Posterior cingulate gyrus (tissue), 11 donors: Measurements from ENCODE around the gene BRS3.
"Not testable (repeated sequence)": the region's sequence is repeated elsewhere in the genome, so short reads cannot be mapped to it uniquely, and the experiment has no call there.

Experiments used
- DNase-seq, 10 donors: peaks; one replicate each; pipeline versions ENCODE4 v3.0.0 to v3.0.0-alpha.2; 2020 to 2021; ENCODE audit warnings: mixed read lengths in 3 of 10
- intact Hi-C: fragments of 100-400 bp; cut with DNase I; formaldehyde crosslinking; loops from one replicate; pipeline ENCODE4 v1.15.1; 2023

The BRS3 gene

DNA sequence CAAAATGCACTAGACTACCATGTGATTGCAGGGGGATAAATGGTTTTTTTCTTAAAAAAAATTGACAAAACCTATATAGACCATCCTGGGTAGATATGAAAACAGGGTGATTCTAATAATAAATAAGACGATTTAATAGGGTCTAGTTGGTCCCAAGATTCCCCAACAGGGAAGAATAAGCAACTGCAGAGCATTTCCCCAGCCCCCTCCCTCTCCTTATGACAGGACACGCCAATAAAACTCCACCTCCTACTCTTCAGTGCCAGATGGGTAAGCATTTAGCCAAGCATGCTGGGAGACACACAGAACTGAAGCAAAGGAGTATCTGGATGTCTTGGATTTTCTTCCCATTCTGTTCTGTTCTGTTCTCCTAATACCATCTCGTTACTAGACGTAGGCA, at the start of gene BRS3:
TSS of gene BRS3 (plus strand) at position 301 of the 400 bp plus-strand sequence. CDS start 168 bp downstream, outside the sequence.
- no peak for DNase-seq
- intact Hi-C loops = no loop called here

DNA sequence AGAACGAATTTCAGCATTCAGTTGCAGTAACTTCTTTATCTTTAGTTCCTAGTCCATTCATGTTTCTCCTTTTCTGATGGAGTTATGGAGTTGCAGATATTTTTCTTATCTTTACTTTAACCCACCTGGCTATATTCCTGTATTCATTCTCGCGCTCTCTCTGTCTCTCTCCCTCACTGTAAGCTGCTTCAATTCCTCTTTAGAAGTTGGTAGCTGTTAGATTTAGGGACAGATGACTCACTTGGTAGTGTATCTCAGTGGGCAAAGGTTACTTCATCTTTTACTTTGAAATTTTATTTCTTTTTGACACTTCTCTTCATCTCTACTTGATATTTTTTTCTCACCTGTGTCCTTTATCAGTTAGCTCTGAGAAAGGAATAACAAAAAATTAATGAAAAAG, 49.6 kb upstream of the BRS3 start:
- no peak for DNase-seq
- intact Hi-C loops = no loop called here

DNA sequence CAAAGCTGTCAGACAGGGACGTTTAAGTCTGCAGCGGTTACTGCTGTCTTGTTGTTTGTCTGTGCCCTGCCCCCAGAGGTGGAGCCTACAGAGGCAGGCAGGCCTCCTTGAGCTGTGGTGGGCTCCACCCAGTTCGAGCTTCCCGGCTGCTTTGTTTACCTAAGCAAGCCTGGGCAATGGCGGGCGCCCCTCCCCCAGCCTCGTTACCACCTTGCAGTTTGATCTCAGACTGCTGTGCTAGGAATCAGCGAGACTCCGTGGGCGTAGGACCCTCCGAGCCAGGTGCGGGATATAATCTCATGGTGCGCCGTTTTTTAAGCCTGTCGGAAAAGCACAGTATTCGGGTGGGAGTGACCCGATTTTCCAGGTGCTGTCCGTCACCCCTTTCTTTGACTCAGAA, 42.1 kb upstream of the BRS3 start:
- intact Hi-C loops = not testable (repeated sequence)

DNA sequence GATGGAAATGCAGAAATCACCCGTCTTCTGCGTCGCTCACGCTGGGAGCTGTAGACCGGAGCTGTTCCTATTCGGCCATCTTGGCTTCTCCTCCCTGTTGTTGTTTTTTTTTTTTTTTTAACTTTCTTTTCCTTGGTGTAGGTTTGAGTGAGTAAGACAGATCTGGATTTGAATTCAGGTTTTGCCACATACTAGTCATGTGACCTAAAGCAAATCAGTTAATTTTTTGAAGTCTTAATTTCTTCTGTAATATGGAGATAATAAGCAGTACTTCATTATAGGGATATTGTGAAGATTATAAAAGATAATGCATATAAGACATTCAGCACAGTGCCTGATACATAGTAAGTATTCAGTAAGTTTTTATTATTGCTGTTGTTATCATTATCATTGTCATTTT, 41.5 kb upstream of the BRS3 start:
- intact Hi-C loops = no loop called here
- no peak for DNase-seq

More for the DNA sequence above, 42.1 kb upstream of the BRS3 start:
- not testable (repeated sequence) for DNase-seq

DNA sequence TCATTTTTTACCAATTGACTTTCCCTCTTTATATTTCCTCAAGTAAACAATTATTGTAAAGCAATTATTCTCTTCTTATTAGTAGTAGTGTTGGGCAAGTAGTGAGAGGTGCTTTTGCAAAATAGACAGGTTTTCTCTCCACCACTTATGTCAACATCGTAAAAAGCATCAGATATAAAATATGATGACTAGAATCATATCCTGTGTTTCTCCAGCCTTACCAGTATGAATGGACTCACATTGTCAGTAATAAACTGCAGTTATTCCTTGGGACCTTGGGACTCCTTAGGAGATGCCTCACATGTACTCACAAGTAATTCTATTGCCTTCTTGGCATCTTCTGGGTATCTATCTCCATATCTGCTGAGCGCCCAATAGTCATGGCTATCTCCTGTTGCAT, 40.4 kb upstream of the BRS3 start:
- intact Hi-C loops = no loop called here
- no peak for DNase-seq

DNA sequence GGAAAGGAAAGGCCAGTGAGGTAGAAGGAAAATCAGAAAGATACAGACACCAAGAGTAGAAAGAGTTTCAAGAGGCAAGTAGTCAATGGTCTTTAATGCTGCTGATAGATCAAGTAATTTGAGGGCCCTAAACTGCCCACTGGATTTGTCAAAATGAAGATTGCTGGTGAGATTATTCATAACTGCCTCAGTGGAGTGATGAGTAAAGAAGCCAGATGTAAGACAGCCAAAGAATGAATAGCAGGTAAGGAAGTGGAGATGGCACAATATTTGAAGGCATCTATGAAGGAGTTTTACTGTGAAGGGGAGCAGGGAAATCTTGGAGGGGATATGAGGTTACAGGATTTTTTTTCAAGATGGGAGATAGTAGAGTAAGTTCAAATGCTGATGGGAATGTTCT, 39.8 kb upstream of the BRS3 start:
- no peak for DNase-seq
- intact Hi-C loops = no loop called here

DNA sequence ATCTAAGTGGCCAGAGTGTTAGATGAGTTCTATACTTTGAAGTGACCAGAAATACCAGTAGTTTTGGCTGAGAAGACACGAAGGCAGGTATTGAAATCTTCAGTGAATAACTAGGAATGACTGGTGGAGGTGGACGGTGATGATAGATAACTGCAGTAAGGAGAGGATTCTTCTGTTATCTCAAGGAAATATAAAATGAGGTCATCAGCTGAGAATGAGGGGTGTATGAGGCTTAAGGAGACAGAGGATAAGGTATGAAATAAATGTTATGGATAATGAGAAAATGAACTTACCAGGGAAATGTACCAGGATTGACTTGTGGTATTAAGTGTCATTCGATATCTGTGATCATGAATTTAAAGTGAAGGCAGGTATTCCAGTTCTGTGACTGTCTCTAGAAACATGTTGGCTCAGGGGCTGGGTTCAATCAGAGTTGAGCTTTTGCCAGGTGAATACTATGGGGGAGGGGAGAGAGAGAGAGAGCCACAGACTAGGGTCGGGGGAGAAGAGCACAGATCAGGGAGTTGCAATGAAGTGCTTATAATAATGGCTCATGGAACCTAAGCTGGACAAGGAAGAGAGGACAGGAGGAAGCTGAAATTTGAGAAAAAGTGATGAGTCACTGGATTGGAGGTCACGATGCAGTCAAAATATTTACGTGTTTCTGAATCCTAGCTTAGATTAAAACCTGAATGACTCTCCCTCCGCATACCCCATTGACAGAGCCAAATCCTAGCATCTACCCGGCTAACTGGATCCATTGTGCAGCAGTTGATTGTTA, 37.5 kb upstream of the BRS3 start:
- intact Hi-C loops = no loop called here
- no peak for DNase-seq

DNA sequence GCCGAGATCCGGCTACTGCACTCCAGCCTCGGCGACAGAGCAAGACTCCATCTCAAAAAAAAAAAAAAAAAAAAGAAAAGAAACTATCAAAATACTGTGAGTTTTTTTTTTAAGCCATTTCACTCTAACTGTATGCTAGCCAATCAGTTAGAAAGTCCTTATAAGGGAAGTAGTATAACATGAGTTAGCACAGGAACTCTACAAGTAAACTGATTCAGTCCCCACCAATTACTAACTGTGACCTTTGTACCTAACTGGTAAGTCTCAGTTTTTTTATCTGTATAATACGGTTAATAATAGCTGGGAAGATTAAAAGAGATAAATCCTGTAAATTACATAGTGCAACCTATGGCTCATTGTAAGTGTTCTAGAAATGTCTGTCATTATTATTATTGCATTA, 35.1 kb upstream of the BRS3 start:
- no peak for DNase-seq
- intact Hi-C loops = no loop called here

DNA sequence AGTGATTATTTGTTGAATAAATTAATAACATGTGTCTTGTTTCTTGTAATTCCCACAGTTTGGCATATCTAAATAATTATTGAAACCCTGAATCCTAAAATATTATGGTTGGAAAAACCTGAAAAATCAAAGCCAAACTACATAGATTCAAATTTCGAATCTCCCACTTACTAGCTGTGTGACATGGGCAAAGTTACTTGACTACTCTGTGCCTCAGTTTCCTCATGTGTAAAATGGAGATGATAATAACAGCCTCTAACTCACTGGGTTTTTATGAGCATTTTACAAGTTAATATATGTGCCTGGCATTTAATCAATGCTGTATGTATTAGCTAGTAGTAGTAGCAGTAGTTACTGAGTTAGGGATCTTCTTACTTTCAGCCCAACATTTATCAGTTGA, 34.6 kb upstream of the BRS3 start:
- intact Hi-C loops = no loop called here

DNA sequence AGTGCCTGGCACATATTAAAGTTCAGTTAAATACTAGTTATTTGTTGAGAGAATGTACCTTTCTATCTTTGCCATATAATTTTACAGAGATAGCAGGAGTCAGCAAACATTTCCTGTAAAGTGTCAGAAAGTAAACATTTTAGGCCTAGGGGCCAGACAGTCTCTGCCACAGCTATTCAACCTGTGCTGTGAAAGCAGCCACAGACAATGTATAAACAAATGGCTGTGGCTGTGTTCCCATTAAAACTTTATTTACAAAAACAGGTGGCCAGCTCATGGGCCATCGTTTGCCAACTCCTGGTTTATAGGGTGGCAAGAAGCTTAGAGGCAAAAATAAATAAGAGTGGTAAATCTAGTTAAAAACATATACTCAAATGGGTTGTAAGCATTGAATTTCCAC, 34.0 kb upstream of the BRS3 start:
- intact Hi-C loops = no loop called here
- DNase-seq = no peak

More for the DNA sequence above, 34.6 kb upstream of the BRS3 start:
- DNase-seq = no peak

DNA sequence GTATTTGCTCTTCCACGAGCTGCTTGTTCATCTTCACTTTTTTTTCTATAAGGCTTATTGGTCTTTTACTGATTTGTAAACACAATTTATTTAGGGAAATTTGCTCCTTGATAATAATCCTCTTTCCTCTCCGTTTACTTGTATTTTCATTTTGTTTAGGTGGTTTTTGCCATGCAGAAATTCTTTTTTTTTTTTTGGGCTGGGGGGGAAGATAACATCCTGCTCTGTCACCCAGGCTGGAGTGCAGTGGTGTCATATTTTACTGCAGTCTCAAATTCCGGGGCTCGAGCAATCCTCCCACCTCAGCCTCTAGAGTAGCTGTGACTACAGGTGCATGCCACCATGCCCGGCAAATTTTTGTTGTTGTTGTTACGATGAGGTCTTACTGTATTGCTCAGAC, 31.6 kb upstream of the BRS3 start:
- no peak for DNase-seq
- intact Hi-C loops = no loop called here

DNA sequence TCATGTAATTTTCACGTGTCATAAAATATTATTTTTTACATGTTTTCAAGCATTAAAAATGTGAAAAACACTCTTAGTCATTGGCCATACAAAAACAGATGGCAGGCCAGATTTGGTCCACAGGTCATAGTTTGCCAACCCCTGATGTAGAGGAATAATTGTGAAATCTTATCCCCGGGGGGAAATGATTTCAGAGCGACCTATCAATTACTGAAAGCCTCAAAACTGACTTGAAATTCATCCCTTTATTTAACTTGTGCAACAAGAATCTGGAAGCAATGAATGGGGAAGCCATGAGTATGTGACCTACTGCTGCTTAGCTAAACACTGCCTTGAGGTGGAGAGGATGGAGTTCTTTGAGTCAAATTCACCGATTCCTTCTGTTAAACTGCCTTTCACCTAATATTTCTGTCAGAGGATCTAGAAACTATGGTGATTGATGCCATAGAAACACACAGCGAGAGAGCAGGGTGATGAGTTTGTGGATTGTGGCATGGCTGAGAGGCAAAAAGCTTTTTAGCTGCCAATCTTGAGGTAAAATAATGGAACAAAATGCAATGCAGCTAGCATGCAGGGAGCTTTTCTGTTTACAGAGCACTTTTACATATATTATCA, 30.3 kb upstream of the BRS3 start:
- no peak for DNase-seq
- intact Hi-C loops = no loop called here

DNA sequence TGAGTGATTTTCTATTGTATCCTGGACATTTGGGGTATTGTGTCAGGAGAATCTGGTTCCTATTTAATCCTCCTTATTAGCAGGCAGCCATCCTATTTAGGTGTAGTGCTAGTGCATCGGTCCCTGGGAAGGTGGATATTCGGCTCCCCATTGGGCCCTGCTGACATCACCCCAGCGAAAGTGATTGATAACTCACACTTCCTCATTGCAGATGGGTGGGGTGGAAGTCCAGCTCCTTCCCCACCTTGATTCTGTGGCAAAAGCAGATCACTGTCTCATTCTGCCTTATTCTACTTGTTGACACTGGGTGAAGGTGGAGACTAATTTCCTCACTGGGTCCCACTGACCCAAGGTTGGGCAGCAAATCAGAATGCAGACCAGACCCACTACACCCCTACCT, 23.2 kb upstream of the BRS3 start:
- no peak for DNase-seq
- intact Hi-C loops = no loop called here

DNA sequence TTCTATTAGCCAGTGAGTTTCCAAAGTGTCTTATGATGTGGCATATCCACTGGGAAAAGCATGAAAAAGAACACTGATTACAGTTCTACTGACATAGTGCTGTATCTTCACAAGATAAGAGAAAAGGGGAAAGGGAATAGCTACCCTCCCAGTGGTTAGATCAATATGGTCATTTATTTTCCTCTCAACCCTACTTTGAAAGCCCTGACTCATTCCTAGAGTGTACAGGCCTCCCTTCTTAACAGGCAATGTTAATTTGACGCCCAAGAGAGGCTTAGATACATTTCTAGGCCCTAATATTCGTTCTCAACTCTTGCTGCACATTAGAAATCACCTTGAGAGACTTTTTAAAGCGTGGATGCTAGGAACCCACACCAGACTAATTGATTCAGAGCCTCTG, 20.4 kb upstream of the BRS3 start:
- DNase-seq = no peak
- intact Hi-C loops = no loop called here

DNA sequence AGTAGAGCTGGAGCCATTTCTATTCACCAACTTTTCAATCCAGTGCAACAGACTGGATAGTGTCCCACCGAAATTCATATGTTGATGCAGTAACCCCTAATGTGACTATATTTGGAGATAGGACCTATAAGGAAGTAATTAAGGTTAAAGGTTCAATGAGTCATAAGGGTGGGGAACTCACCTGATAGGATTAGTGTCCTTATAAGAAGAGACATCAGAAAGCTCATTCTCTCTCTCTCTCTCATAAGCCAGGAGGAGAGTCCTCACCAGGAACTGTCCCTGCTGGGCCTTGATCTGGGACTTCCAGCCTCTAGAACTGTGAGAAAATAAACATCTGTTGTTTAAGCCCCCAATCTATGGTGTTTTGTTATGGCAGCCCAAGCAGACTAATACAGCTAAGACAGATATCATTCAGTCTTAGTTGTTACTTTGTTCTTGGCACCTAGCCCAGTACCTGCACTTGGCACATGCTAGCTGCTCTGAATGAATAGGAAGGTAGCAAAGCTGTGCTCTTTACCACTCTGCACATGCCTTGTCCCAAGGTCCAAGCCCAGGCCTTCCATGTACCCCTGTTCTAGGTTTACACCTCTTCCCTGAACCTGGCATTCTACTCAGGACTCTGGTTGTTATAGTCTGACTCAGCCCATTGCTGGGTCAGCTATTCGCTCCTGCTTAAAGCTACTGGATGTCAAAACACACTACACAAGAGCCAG, 19.2 kb upstream of the BRS3 start:
- no peak for DNase-seq
- intact Hi-C loops = no loop called here

DNA sequence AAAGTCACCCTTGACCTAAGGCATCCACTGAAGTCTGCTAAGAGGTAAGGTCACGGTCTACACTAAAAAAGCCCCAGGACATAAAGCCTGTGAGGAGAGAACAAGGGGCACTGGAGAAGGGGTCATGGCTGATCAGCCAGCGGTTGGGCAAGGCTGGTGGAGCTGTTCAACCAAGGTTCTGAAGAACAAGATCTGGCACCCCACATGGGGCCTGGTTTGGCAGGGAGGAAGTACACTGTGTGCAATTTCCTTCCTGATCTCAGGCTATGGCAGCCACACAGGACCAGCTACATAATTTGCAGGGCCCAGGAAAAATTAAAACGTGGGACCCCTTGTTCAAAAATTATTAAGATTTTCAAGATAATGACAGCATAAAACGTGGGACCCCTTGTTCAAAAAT, 14.1 kb upstream of the BRS3 start:
- DNase-seq = no peak

DNA sequence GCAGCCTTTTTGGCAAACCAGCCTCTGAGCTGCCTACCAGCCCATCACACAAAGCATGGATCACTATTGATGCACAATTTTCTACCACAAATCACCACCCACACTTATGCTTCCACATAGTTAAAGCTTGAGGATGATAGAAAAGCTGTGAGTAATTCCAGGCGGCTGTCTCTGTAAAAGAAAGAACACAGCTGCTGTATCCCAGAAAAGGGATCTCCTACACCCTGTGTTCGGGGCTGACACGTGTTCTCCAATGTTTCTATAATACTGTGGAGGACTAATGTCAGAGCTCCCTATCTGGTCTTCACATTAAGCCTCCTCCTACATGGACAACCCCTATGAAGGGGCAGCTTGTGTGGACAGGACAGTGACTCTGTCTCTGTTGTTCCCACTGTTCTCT, 12.5 kb upstream of the BRS3 start:
- DNase-seq = no peak
- intact Hi-C loops = no loop called here

More for the DNA sequence above, 14.1 kb upstream of the BRS3 start:
- intact Hi-C loops = no loop called here

DNA sequence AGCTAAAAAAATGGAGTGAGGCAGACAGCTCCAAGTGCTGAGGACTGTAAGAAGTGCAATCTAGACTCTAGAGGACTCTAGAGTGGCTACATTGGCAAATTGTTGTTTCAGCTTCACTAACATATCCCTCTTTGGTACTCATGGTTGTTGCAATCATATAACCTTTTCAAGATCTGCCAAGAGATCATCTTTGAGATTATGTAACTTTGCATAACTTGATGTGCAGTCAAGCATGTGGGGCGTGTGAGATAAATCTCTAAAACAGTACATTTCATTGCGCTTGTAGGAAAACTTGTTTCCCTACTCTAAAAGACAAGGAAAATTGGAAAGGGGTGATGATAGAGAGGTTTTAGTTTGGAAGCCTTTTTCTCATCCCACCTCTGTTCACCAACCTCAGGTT, 11.2 kb upstream of the BRS3 start:
- intact Hi-C loops = no loop called here
- no peak for DNase-seq

DNA sequence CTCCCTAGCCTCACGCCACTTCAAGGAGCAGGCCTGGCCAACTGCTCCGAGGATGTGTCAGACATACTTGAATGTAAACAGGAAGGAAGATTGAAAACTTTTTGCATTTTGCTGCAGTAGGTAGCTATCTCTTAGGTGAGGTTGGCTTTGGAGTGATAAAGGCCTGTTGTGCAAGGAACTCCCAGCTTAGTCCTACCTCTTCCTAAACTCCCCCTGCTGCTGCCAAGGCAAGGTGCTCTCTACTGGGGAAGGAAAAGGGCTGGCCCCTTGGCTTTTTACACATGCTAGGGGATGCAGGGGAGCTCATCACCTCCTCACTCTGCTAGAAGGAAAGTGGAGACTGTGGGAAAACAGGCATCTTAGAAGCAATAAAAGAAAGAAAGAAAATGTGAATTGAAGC, 10.7 kb upstream of the BRS3 start:
- intact Hi-C loops = no loop called here
- no peak for DNase-seq

DNA sequence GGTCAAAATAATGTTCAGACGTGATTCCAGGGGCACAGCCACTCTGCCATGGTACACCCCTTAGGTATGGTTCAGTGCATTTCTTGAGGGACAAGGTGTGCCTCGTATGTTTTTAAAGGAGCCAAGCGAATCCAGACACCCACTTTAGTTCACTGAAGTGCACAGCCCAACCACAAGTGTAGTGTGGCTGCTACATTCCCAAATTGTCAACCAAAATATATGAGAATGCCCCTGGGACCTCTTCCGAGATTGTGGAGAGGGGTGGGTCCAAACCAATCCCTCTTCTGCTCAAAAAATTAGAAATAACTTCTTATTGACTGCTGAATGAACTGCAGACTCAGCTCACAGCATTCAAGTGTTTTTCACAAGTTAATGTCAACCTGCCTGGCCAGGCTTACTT, 7.4 kb upstream of the BRS3 start:
- no peak for DNase-seq
- intact Hi-C loops = no loop called here

DNA sequence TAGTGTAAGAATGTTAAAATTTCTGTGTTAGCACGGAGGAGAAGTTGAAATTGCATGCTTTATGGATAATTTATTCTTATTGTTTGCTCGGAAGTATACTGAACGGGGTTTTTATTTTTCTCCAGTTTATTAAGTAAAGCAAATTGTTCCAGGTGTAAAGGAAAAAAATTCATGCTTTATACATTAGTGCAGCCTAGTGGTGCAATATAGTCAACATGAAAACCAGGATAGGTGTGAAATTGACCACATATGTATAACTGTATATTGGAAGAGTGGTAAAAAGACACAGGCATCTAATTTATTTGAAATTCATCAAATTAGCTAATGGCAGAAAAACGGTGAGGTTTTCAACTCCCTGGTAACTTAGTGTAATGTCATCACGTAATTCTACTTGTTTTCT, 959 bp downstream of the BRS3 start:
- no peak for DNase-seq
- intact Hi-C loops = no loop called here

DNA sequence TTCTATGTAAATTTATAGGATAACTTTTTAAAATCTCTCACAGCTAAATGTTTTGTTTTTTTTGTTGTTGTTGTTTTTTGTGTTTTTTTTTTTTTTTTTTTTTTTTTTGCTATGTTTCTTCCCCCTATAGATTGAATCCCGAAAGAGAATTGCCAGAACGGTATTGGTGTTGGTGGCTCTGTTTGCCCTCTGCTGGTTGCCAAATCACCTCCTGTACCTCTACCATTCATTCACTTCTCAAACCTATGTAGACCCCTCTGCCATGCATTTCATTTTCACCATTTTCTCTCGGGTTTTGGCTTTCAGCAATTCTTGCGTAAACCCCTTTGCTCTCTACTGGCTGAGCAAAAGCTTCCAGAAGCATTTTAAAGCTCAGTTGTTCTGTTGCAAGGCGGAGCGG, 4.1 kb downstream of the BRS3 start:
- no peak for DNase-seq
- intact Hi-C loops = no loop called here
